Type B pancreatic cell (in vitro differentiated cells): ENCODE measurements around the gene SNX22. TPM values are rescaled to one million over a fixed set of nuclear protein-coding genes. Genes with fewer than 3 reads are reported as not detected.
"Not testable (repeated sequence)": the region's sequence is repeated elsewhere in the genome, so short reads cannot be mapped to it uniquely, and the experiment has no call there.

Experiments used
- DNase-seq: peaks from one replicate; pipeline ENCODE4 v3.0.0; 2021; ENCODE audit warnings: mixed read lengths; ENCODE audit not compliant: unreplicated experiment; ENCODE audit errors: extremely low spot score
- H3K27ac Mint-ChIP-seq: 2 replicates; pipeline ENCODE4 v1.8.0; 2021; ENCODE audit warnings: mild to moderate bottlenecking, mixed read lengths
- H3K27me3 Mint-ChIP-seq: 2 replicates; pipeline ENCODE4 v1.8.0; 2021; ENCODE audit warnings: mixed read lengths
- H3K36me3 Mint-ChIP-seq: 2 replicates; pipeline ENCODE4 v1.8.0; 2021; ENCODE audit warnings: mixed read lengths
- H3K4me1 Mint-ChIP-seq: one replicate; pipeline ENCODE4 v1.8.0; 2021; ENCODE audit warnings: mixed read lengths; ENCODE audit not compliant: unreplicated experiment
- H3K4me3 Mint-ChIP-seq: 2 replicates; pipeline ENCODE4 v1.8.0; 2021; ENCODE audit warnings: mild to moderate bottlenecking, mixed read lengths
- H3K9me3 Mint-ChIP-seq: 2 replicates; pipeline ENCODE4 v1.8.0; 2021; ENCODE audit warnings: mixed read lengths
- CTCF ChIP-seq: fragments of 200-600 bp; sonication (generic); conservative IDR thresholded peaks from 2 replicates; pipeline ENCODE4 v1.5.0; 2021; ENCODE audit warnings: antibody characterized with exemption, mild to moderate bottlenecking
- total RNA-seq: library from RNA; stranded (reverse); gene quantifications from 2 replicates; pipeline ENCODE4 v1.2.1, GENCODE V29; 2021; ENCODE audit warnings: low replicate concordance

SNX22 gene
- total RNA-seq, 1 donor from 2014 or later, result 2.7 TPM

DNA sequence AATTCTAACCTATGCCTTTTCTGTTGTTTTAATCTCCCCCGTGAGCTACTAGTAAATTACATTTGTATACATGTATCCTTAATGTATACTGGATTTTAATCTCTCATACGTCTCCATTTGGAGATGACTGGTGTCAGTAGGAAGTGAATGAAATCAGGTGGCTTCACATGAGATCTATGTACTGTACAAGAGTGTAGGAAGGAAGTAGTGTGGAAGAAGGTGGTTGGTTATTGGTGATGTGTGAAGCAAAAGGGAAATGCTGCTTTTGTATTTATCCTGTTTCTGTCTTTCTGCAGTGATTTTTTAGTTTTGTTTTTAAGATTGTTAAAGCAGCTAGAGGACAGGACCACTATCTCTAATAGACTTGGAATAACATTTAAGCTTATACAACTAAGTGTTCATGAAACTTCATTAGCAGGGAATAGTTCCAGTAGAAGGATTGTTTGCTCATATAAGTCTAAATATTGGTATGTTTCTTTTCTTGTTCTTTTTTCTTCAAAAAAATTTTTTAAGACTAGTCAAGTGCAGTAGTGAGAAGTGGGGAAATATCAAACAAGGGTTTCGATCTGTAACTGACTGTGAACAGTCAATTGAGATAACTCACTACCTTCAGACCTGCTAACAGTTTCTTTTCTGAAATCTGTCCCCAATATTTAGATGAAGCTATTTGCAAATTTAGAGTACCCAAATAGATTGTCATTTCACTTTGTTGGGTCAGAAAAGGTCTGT, 40.4 kb upstream of the SNX22 start:
- DNase-seq, result no peak
- TF ChIP-seq CTCF, result no peak
- no peak overlapping the region for H3K4me3 Mint-ChIP-seq
- peaks cover 20% of the 10 kb centered on the region for H3K4me1 Mint-ChIP-seq
- H3K27ac Mint-ChIP-seq, result peak overlapping the region; percentile 44
- H3K9me3 Mint-ChIP-seq, result no peaks in the 10 kb centered on the region
- peaks cover 14% of the 10 kb centered on the region for H3K36me3 Mint-ChIP-seq
- H3K27me3 Mint-ChIP-seq, result no peaks in the 10 kb centered on the region

DNA sequence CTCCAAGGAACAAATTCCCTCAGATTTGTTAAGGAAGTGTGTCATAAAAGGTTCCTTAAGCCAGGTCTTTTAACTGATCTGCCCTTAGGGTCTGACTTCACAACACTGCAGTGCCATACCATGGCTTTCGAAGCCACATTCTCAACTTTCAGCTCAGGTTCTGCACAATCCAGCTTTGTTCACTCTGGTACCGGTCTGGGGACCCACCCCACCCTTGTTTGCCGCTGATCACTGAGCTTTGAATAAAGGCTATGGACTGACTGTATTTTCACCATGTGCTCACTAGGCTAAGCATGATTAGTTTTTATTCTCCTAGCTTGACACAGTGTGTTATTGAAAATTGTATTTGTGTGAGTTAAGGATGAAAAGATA, 39.9 kb upstream of the SNX22 start:
- H3K4me3 Mint-ChIP-seq, result no peak overlapping the region
- no peak for TF ChIP-seq CTCF
- peaks cover 20% of the 10 kb centered on the region for H3K4me1 Mint-ChIP-seq
- H3K27ac Mint-ChIP-seq, result peak overlapping the region; percentile 44
- no peaks in the 10 kb centered on the region for H3K27me3 Mint-ChIP-seq
- H3K9me3 Mint-ChIP-seq, result no peaks in the 10 kb centered on the region
- DNase-seq, result no peak
- peaks cover 17% of the 10 kb centered on the region for H3K36me3 Mint-ChIP-seq

- H3K4me1 Mint-ChIP-seq, result peaks cover 16% of the 10 kb centered on the region
- peak overlapping the region; percentile 32 for H3K4me3 Mint-ChIP-seq
- peak overlapping the region; percentile 44 for H3K27ac Mint-ChIP-seq
- H3K9me3 Mint-ChIP-seq, result no peaks in the 10 kb centered on the region
- H3K36me3 Mint-ChIP-seq, result peaks cover 17% of the 10 kb centered on the region
- no peak for DNase-seq
- no peaks in the 10 kb centered on the region for H3K27me3 Mint-ChIP-seq
- no peak for TF ChIP-seq CTCF
These were observed 39.3 kb upstream of the SNX22 start for GRCh38 chr15:64112073-64112772.

DNA sequence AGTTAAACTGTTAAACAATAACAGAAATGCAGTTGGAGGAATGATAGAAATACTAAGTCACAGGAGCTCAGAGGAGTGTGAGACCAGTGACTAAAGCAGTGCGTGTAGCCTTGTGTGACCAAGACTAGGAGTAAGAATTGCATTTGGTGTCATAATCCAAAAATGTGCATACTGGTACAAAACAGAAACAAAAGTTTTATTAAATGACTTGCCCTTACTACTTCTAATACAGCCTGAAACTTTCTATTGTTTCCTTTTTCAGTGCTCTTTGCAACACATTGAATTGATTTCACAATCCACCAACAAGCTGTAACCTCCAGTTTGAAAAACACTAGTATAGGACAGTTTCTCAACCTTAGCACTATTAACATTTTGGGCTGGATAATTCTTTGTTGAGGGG, 38.6 kb upstream of the SNX22 start:
- DNase-seq, result no peak
- Mint-ChIP-seq H3K36me3 (peaks cover 19% of the 10 kb centered on the region), H3K27me3 (no peaks in the 10 kb centered on the region), H3K27ac (peak overlapping the region; percentile 44), H3K4me1 (peaks cover 16% of the 10 kb centered on the region), H3K4me3 (no peak overlapping the region), H3K9me3 (no peaks in the 10 kb centered on the region)
- no peak for TF ChIP-seq CTCF

GRCh38 chr15:64117759-64118487, 33.6 kb upstream of the SNX22 start:
- Mint-ChIP-seq H3K27ac (no peak overlapping the region), H3K9me3 (no peaks in the 10 kb centered on the region), H3K4me3 (no peak overlapping the region), H3K27me3 (no peaks in the 10 kb centered on the region), H3K36me3 (peaks cover 24% of the 10 kb centered on the region), H3K4me1 (no peaks in the 10 kb centered on the region)
- no peak for DNase-seq
- TF ChIP-seq CTCF, result no peak

GRCh38 chr15:64120322-64120721, 31.2 kb upstream of the SNX22 start:
- H3K9me3 Mint-ChIP-seq, H3K4me3 Mint-ChIP-seq, H3K27me3 Mint-ChIP-seq, H3K27ac Mint-ChIP-seq, H3K4me1 Mint-ChIP-seq, DNase-seq: not testable (repeated sequence)
- peaks cover 32% of the 10 kb centered on the region for H3K36me3 Mint-ChIP-seq
